ENCODE results near the gene KLHL41. TPM values are rescaled to one million over a fixed set of nuclear protein-coding genes. Genes with fewer than 3 reads are reported as not detected.

The KLHL41 gene
- total and polyA plus RNA-seq, 2 of the 13 experiments (the other 11 are each of a cell fraction or from before 2014, with no cell fraction given), result 0.07 to 0.31 TPM

DNA sequence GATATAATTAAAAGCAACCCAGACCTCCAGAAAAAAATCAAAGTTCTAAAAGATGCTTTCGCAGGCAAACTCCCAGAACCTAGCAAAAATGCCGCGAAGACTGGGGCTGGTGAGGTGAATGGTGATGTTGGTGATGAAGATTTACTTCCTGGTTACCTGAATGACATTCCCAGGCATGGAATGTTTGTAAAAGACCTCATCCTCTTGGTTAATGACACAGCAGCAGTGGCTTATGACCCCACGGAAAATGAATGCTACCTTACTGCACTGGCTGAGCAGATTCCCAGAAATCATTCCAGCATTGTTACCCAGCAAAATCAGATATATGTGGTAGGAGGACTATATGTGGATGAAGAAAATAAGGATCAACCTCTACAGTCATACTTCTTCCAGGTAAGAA lies 994 bp downstream of the KLHL41 start:
- ATAC-seq, result no peak
- BruUV-seq (replicated peaks), result no TSS peak
- FAIRE-seq, result no peak
- ChIA-PET POLR2A (no interaction called here), CTCF (ENCODE audit: low intra/inter-chr PET ratio, low total read pairs) (no interaction called here)
- H3K4me2 ChIP-seq (ENCODE audit: low read depth, low read length), result no peak overlapping the region
- H3K27ac ChIP-seq (ENCODE audit: extremely low read length, insufficient read depth, low read length), result no peak overlapping the region
- WGBS (ENCODE audit: low lambda C conversion rate), result 89% methylated on average over 4 of the region's 4 CpGs
- H3K36me3 ChIP-seq (replicated peaks in 1 of 2; ENCODE audit: control insufficient read depth in 1 of 2, insufficient read depth in 2 of 2, low read length in 2 of 2), result no peaks in the 10 kb centered on the region
- no peak overlapping the region for H3K4me3 ChIP-seq (replicated peaks in 1 of 3; ENCODE audit: insufficient read depth in 1 of 3, low read depth in 2 of 3, low read length in 3 of 3)
- intact Hi-C loops (cut with micrococcal nuclease; ENCODE audit: unreplicated experiment), result no loop called here
- no peaks in the 10 kb centered on the region for H3K27me3 ChIP-seq (ENCODE audit: control insufficient read depth in 1 of 2, insufficient read depth in 2 of 2, low read length in 2 of 2)
- no peaks in the 10 kb centered on the region for H3K9me3 ChIP-seq (ENCODE audit: low read length)
- H2AFZ ChIP-seq (ENCODE audit: low read length), result no peak overlapping the region
- H3K79me2 ChIP-seq (ENCODE audit: insufficient read depth, low read length), result no peaks in the 10 kb centered on the region
- H4K20me1 ChIP-seq (ENCODE audit: insufficient read depth, low read length), result no peaks in the 10 kb centered on the region
- in situ Hi-C loops (cut with HindIII; ENCODE audit: extremely low pct_ligation_motif_present, low pct_unique_long_range_greater_than_20kb), result no loop called here
- DNase-seq (ENCODE audit: low spot score), result no peak
- no peak overlapping the region for H3K9ac ChIP-seq (ENCODE audit: insufficient read depth, low read depth, low read length)
- peaks cover 20% of the 10 kb centered on the region for H3K4me1 ChIP-seq (ENCODE audit: insufficient read depth, low read length)
- no peak for TF ChIP-seq ZMAT3 (CRISPR knock-in tag; conservative IDR thresholded peaks at IDR 0.05)
- TF ChIP-seq HNF1B (CRISPR knock-in tag; IDR thresholded peaks at IDR 0.05), result no peak
- no peak for TF ChIP-seq THAP7 (CRISPR knock-in tag; IDR thresholded peaks at IDR 0.05)
- no peak for TF ChIP-seq ZNF350 (CRISPR knock-in tag; IDR thresholded peaks at IDR 0.05; ENCODE audit: borderline replicate concordance, low read depth)
- no peak for TF ChIP-seq MLXIP (CRISPR knock-in tag; IDR thresholded peaks at IDR 0.05; ENCODE audit: borderline replicate concordance)
- no peak for TF ChIP-seq HDAC2 (CRISPR knock-in tag; IDR thresholded peaks at IDR 0.05)
- no peak for TF ChIP-seq YEATS4 (CRISPR knock-in tag; IDR thresholded peaks at IDR 0.05; ENCODE audit: borderline replicate concordance)
- no peak for TF ChIP-seq SNRNP70 (IDR thresholded peaks at IDR 0.05; ENCODE audit: low read depth, low read length)
- TF ChIP-seq ZNF354B (CRISPR knock-in tag; IDR thresholded peaks at IDR 0.05), result no peak
- no peak for TF ChIP-seq HNRNPH1 (optimal IDR thresholded peaks at IDR 0.05; ENCODE audit: low read depth, low read length)
- TF ChIP-seq, protein P1, sequence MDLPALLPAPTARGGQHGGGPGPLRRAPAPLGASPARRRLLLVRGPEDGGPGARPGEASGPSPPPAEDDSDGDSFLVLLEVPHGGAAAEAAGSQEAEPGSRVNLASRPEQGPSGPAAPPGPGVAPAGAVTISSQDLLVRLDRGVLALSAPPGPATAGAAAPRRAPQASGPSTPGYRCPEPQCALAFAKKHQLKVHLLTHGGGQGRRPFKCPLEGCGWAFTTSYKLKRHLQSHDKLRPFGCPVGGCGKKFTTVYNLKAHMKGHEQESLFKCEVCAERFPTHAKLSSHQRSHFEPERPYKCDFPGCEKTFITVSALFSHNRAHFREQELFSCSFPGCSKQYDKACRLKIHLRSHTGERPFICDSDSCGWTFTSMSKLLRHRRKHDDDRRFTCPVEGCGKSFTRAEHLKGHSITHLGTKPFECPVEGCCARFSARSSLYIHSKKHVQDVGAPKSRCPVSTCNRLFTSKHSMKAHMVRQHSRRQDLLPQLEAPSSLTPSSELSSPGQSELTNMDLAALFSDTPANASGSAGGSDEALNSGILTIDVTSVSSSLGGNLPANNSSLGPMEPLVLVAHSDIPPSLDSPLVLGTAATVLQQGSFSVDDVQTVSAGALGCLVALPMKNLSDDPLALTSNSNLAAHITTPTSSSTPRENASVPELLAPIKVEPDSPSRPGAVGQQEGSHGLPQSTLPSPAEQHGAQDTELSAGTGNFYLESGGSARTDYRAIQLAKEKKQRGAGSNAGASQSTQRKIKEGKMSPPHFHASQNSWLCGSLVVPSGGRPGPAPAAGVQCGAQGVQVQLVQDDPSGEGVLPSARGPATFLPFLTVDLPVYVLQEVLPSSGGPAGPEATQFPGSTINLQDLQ (CRISPR knock-in tag; IDR thresholded peaks at IDR 0.05), result no peak
- no peak for TF ChIP-seq ZNF441 (CRISPR knock-in tag; IDR thresholded peaks at IDR 0.05; ENCODE audit: borderline replicate concordance)
- TF ChIP-seq NFIB (CRISPR knock-in tag; IDR thresholded peaks at IDR 0.05; ENCODE audit: borderline replicate concordance), result no peak
- TF ChIP-seq ZNF292 (CRISPR knock-in tag; IDR thresholded peaks at IDR 0.05; ENCODE audit: borderline replicate concordance, low read depth), result no peak
- no peak for TF ChIP-seq ERF (CRISPR knock-in tag; IDR thresholded peaks at IDR 0.05)
- no peak for TF ChIP-seq XBP1 (CRISPR knock-in tag; IDR thresholded peaks at IDR 0.05)
- no peak for TF ChIP-seq ELF3 (CRISPR knock-in tag; IDR thresholded peaks at IDR 0.05)

Data from HepG2 (cell line).